ENCODE results near the gene AFF4.

DNA sequence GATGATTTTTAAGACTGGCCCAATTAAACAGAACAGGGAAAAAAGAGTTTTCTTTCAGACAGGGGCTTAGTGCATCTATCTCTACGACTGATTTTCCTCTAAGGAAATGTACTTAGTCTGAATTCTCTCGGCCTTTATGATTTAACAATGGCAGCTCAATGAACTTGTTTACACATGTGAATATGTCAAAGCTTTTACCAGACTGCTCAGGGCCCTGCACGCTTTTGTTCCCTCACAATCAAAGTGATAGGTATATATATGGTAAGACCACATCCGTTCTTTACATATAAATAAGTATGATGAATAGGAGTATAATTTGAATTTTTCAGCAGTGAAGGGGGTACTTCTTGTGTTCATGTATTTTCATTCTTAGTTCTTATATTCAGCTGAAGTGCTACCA lies 62.4 kb downstream of the AFF4 start:
- no peak for TF ChIP-seq CTCF (IDR thresholded peaks at IDR 0.05)
- TF ChIP-seq EZH2 (IDR thresholded peaks at IDR 0.05; ENCODE audit: borderline replicate concordance, insufficient read depth, low read depth, low read length, poor library complexity, severe bottlenecking) = no peak

Measured in B cell (primary cell).